NCI-H526 treated with DMSO at 0.1 percent for 48 hours (cell line): ENCODE data around the gene IDH1.
A peak's percentile ranks its signal among the peaks of the same experiment; 100 is the strongest.
"Not testable (repeated sequence)": the region's sequence is repeated elsewhere in the genome, so short reads cannot be mapped to it uniquely, and the experiment has no call there.

Experiments
- DNase-seq: peaks from one replicate; lab custom pipeline; 2025; lab: John Stamatoyannopoulos, UW

IDH1 gene

GRCh38 chr2:208254871-208255556 is at the start of gene IDH1:
TSS of gene IDH1 (minus strand) at chr2:208255071. CDS start at chr2:208251551, 3,520 bp downstream.
- DNase-seq = peak; percentile 87

- no peak for DNase-seq
These were observed 49.3 kb upstream of the IDH1 start for GRCh38 chr2:208304157-208304556.

GRCh38 chr2:208300847-208301618 is 46.2 kb upstream of the IDH1 start:
- no peak for DNase-seq

- no peak for DNase-seq
These were observed 43.1 kb upstream of the IDH1 start for GRCh38 chr2:208297961-208298360.

GRCh38 chr2:208296610-208297009 is 41.7 kb upstream of the IDH1 start:
- DNase-seq = no peak

- no peak for DNase-seq
These were observed 41.0 kb upstream of the IDH1 start for GRCh38 chr2:208295834-208296233.

GRCh38 chr2:208294482-208295024 is 39.7 kb upstream of the IDH1 start:
- no peak for DNase-seq

- no peak for DNase-seq
These were observed 31.0 kb upstream of the IDH1 start for GRCh38 chr2:208285853-208286252.

GRCh38 chr2:208280933-208281332 is 26.1 kb upstream of the IDH1 start:
- DNase-seq = no peak

GRCh38 chr2:208280234-208280633 is 25.4 kb upstream of the IDH1 start:
- DNase-seq = no peak

- no peak for DNase-seq
These were observed 24.4 kb upstream of the IDH1 start for GRCh38 chr2:208279236-208279635.

GRCh38 chr2:208278549-208278948 is 23.7 kb upstream of the IDH1 start:
- no peak for DNase-seq

- DNase-seq = no peak
These were observed 19.9 kb upstream of the IDH1 start for GRCh38 chr2:208274748-208275147.

- no peak for DNase-seq
These were observed 14.2 kb upstream of the IDH1 start for GRCh38 chr2:208269091-208269490.

GRCh38 chr2:208268156-208268952 is 13.5 kb upstream of the IDH1 start:
- DNase-seq = no peak

GRCh38 chr2:208267526-208267925 is 12.7 kb upstream of the IDH1 start:
- not testable (repeated sequence) for DNase-seq

- DNase-seq = no peak
These were observed 12.1 kb upstream of the IDH1 start for GRCh38 chr2:208266936-208267335.

GRCh38 chr2:208266553-208266893 is 11.7 kb upstream of the IDH1 start:
- DNase-seq = no peak

- peak; percentile 96 for DNase-seq
These were observed 11.1 kb upstream of the IDH1 start, which contains the start of gene PIKFYVE for GRCh38 chr2:208265801-208266552. TSS of gene PIKFYVE (plus strand) at chr2:208266255. CDS start at chr2:208271520, 5,265 bp downstream.

GRCh38 chr2:208265371-208265800 is 10.5 kb upstream of the IDH1 start:
- no peak for DNase-seq
